ENCODE measurements around the gene HIVEP1.
A peak's percentile ranks its signal among the peaks of the same experiment; 100 is the strongest.

HIVEP1 gene

GRCh38 chr6:11994875-11995461 is 17.1 kb upstream of the HIVEP1 start:
- DNase-seq, result no peak

GRCh38 chr6:11996751-11997150 is 15.4 kb upstream of the HIVEP1 start:
- no peak for DNase-seq

GRCh38 chr6:11999246-11999645 is 12.9 kb upstream of the HIVEP1 start:
- no peak for DNase-seq

- DNase-seq, result no peak
Measured at GRCh38 chr6:12000174-12000573, 11.9 kb upstream of the HIVEP1 start.

GRCh38 chr6:12001004-12001705 is 11.0 kb upstream of the HIVEP1 start:
- no peak for DNase-seq

GRCh38 chr6:12001706-12002435 is 10.2 kb upstream of the HIVEP1 start:
- DNase-seq, result no peak

- no peak for DNase-seq
Measured at GRCh38 chr6:12007473-12007872, 4.6 kb upstream of the HIVEP1 start.

- DNase-seq, result no peak
Measured at GRCh38 chr6:12007887-12008286, 4.2 kb upstream of the HIVEP1 start.

GRCh38 chr6:12008366-12009179 is 3.5 kb upstream of the HIVEP1 start:
- peak; percentile 81 for DNase-seq

GRCh38 chr6:12009180-12009685 is 2.9 kb upstream of the HIVEP1 start:
- DNase-seq, result no peak

GRCh38 chr6:12009876-12010634 is 2.1 kb upstream of the HIVEP1 start:
- no peak for DNase-seq

GRCh38 chr6:12010635-12011275 is 1.4 kb upstream of the HIVEP1 start:
- DNase-seq, result no peak

GRCh38 chr6:12011276-12012037 is 655 bp upstream of the HIVEP1 start:
- DNase-seq, result peak; percentile 92

GRCh38 chr6:12012558-12013306 is 620 bp downstream of the HIVEP1 start:
- DNase-seq, result peak; percentile 74

GRCh38 chr6:12013307-12013719 is 1.2 kb downstream of the HIVEP1 start:
- DNase-seq, result no peak

GRCh38 chr6:12014027-12014872 is 2.1 kb downstream of the HIVEP1 start:
- no peak for DNase-seq

- no peak for DNase-seq
Measured at GRCh38 chr6:12014873-12015149, 2.7 kb downstream of the HIVEP1 start.

- DNase-seq, result no peak
Measured at GRCh38 chr6:12017263-12017662, 5.2 kb downstream of the HIVEP1 start.

- no peak for DNase-seq
Measured at GRCh38 chr6:12017876-12018401, 5.8 kb downstream of the HIVEP1 start.
